ENCODE measurements around the gene DFFB. TPM values are rescaled to one million over a fixed set of nuclear protein-coding genes. Genes with fewer than 3 reads are reported as not detected.

The DFFB gene
- total and polyA plus RNA-seq, 9 of the 15 experiments (the other 6 are each of a cell fraction or from before 2014, with no cell fraction given) = 2.3 to 15.8 (median 11.5) TPM

GRCh38 chr1:3900969-3901529 lies 43.8 kb downstream of the DFFB start:
- Histone ChIP-seq H3K4me1 (replicated peaks in 1 of 2; ENCODE audit: control insufficient read depth in 2 of 2, insufficient read depth in 2 of 2, low read length in 2 of 2) (peaks cover 0 to 43% of the 10 kb centered on the region in 2 experiments; a peak in 4 of 5 replicates), H3K79me2 (ENCODE audit: control insufficient read depth, insufficient read depth, low read length) (peaks cover 39% of the 10 kb centered on the region), H3K9me1 (ENCODE audit: control insufficient read depth, insufficient read depth, low read length) (no peaks in the 10 kb centered on the region), H3K27ac (ENCODE audit: extremely low read depth, low read depth, low read length) (peak overlapping the region; percentile 100), H3K9ac (ENCODE audit: insufficient read depth in 1 of 2, low read depth in 2 of 2, low read length in 2 of 2) (peak overlapping the region; percentile 92 to 98), H3K36me3 (ENCODE audit: control insufficient read depth, insufficient read depth, low read length) (peaks cover 8% of the 10 kb centered on the region; the same call in 2 of the 3 replicates), H3K4me3 (peak overlapping the region; percentile 74), H3K4me2 (ENCODE audit: insufficient read depth, low read length) (peak overlapping the region; percentile 99), H3K27me3 (ENCODE audit: control insufficient read depth in 2 of 2, insufficient read depth in 2 of 2, low read length in 2 of 2) (no peaks in the 10 kb centered on the region), H2AFZ (ENCODE audit: low read depth, low read length) (peak overlapping the region; percentile 98), H3K9me3 (replicated peaks; ENCODE audit: control insufficient read depth, insufficient read depth, low read depth, low read length) (no peaks in the 10 kb centered on the region), H4K20me1 (replicated peaks; ENCODE audit: control insufficient read depth, insufficient read depth, low read length) (peaks cover 6% of the 10 kb centered on the region; the same call in 1 of the 2 replicates)
- BruUV-seq (replicated peaks) = no TSS peak
- ChIA-PET POLR2A (interaction anchor here (0.6 to 1.6 kb wide), 9 partner anchors 10 to 328 kb away, joined by 3 to 8 read pairs (median 3); no protein-coding TSS in a partner anchor), CTCF (ENCODE audit: low intra/inter-chr PET ratio) (no interaction called here)
- peak; percentile 88 for ATAC-seq
- intact Hi-C loops (cut with micrococcal nuclease) = loop anchor here (1.0 to 2.0 kb wide), 5 partner anchors 31 to 251 kb away; partner anchors contain the start of genes CEP104, DFFB, LRRC47 and WRAP73
- DNase-seq (ENCODE audit: extremely low read depth in 1 of 4, low spot score in 3 of 4) = peak; percentile 98 to 100 (median 99)
- in situ Hi-C loops (cut with MboI) = no loop called here
- 1% methylated on average over 50 of the region's 51 CpGs for WGBS (ENCODE audit: insufficient coverage, low coverage, missing lambda C conversion rate)
- peak; percentile 96 for FAIRE-seq
- TF ChIP-seq, protein P1, sequence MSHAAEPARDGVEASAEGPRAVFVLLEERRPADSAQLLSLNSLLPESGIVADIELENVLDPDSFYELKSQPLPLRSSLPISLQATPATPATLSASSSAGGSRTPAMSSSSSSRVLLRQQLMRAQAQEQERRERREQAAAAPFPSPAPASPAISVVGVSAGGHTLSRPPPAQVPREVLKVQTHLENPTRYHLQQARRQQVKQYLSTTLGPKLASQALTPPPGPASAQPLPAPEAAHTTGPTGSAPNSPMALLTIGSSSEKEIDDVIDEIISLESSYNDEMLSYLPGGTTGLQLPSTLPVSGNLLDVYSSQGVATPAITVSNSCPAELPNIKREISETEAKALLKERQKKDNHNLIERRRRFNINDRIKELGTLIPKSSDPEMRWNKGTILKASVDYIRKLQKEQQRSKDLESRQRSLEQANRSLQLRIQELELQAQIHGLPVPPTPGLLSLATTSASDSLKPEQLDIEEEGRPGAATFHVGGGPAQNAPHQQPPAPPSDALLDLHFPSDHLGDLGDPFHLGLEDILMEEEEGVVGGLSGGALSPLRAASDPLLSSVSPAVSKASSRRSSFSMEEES (CRISPR knock-in tag; IDR thresholded peaks at IDR 0.05) = no peak
- no peak for TF ChIP-seq SMARCB1 (IDR thresholded peaks at IDR 0.05; ENCODE audit: insufficient read length, low read depth)
- no peak for TF ChIP-seq ZNF57 (CRISPR knock-in tag; IDR thresholded peaks at IDR 0.05)
- TF ChIP-seq CBFA2T3 (IDR thresholded peaks at IDR 0.05) = peak; percentile 28; the same call in 1 of the 2 replicates
- peak; percentile 78 for TF ChIP-seq SP1 (CRISPR knock-in tag; IDR thresholded peaks at IDR 0.05)
- peak; percentile 43; the same call in 1 of the 2 replicates for TF ChIP-seq ZNF77 (CRISPR knock-in tag; IDR thresholded peaks at IDR 0.05)
- TF ChIP-seq, protein P2, sequence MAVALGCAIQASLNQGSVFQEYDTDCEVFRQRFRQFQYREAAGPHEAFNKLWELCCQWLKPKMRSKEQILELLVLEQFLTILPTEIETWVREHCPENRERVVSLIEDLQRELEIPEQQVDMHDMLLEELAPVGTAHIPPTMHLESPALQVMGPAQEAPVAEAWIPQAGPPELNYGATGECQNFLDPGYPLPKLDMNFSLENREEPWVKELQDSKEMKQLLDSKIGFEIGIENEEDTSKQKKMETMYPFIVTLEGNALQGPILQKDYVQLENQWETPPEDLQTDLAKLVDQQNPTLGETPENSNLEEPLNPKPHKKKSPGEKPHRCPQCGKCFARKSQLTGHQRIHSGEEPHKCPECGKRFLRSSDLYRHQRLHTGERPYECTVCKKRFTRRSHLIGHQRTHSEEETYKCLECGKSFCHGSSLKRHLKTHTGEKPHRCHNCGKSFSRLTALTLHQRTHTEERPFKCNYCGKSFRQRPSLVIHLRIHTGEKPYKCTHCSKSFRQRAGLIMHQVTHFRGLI (CRISPR knock-in tag; IDR thresholded peaks at IDR 0.05) = no peak
- peak; percentile 47; the same call in 1 of the 2 replicates for TF ChIP-seq SAFB (IDR thresholded peaks at IDR 0.05; ENCODE audit: borderline replicate concordance, low read depth, low read length)
- peak; percentile 84 for TF ChIP-seq CXXC5 (CRISPR knock-in tag; IDR thresholded peaks at IDR 0.05)
- TF ChIP-seq ZC3H4 (CRISPR knock-in tag; IDR thresholded peaks at IDR 0.05; ENCODE audit: borderline replicate concordance) = no peak
- no peak for TF ChIP-seq GTF2A2 (tag; IDR thresholded peaks at IDR 0.05)
- TF ChIP-seq, protein P3, sequence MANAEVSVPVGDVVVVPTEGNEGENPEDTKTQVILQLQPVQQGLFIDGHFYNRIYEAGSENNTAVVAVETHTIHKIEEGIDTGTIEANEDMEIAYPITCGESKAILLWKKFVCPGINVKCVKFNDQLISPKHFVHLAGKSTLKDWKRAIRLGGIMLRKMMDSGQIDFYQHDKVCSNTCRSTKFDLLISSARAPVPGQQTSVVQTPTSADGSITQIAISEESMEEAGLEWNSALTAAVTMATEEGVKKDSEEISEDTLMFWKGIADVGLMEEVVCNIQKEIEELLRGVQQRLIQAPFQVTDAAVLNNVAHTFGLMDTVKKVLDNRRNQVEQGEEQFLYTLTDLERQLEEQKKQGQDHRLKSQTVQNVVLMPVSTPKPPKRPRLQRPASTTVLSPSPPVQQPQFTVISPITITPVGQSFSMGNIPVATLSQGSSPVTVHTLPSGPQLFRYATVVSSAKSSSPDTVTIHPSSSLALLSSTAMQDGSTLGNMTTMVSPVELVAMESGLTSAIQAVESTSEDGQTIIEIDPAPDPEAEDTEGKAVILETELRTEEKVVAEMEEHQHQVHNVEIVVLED (CRISPR knock-in tag; IDR thresholded peaks at IDR 0.05) = 0 out of 2 replicates have a peak, but pooled peaks have one; percentile 28
- TF ChIP-seq RHOXF2B (CRISPR knock-in tag; conservative IDR thresholded peaks at IDR 0.05) = no peak
- TF ChIP-seq, protein P4, sequence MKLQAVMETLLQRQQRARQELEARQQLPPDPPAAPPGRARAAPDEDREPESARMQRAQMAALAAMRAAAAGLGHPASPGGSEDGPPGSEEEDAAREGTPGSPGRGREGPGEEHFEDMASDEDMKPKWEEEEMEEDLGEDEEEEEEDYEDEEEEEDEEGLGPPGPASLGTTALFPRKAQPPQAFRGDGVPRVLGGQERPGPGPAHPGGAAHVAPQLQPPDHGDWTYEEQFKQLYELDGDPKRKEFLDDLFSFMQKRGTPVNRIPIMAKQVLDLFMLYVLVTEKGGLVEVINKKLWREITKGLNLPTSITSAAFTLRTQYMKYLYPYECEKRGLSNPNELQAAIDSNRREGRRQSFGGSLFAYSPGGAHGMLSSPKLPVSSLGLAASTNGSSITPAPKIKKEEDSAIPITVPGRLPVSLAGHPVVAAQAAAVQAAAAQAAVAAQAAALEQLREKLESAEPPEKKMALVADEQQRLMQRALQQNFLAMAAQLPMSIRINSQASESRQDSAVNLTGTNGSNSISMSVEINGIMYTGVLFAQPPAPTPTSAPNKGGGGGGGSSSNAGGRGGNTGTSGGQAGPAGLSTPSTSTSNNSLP (IDR thresholded peaks at IDR 0.05; ENCODE audit: borderline replicate concordance, low read depth, low read length) = no peak
- peak; percentile 24 to 72; a peak in 3 of 4 replicates for TF ChIP-seq SIN3A (IDR thresholded peaks at IDR 0.05; ENCODE audit: borderline replicate concordance in 2 of 2, control insufficient read depth in 1 of 2, low read depth in 2 of 2, low read length in 2 of 2)
- TF ChIP-seq CAMTA2 (CRISPR knock-in tag; conservative IDR thresholded peaks at IDR 0.05) = peak; percentile 55; the same call in 1 of the 2 replicates

Measured in K562 (cell line).